NCI-H2029 treated with DMSO at 0.1 percent for 48 hours (cell line): ENCODE results near the gene RNF44.
A peak's percentile ranks its signal among the peaks of the same experiment; 100 is the strongest.

Experiments
- DNase-seq: peaks from one replicate; lab custom pipeline; 2025; lab: John Stamatoyannopoulos, UW

RNF44 gene

DNA sequence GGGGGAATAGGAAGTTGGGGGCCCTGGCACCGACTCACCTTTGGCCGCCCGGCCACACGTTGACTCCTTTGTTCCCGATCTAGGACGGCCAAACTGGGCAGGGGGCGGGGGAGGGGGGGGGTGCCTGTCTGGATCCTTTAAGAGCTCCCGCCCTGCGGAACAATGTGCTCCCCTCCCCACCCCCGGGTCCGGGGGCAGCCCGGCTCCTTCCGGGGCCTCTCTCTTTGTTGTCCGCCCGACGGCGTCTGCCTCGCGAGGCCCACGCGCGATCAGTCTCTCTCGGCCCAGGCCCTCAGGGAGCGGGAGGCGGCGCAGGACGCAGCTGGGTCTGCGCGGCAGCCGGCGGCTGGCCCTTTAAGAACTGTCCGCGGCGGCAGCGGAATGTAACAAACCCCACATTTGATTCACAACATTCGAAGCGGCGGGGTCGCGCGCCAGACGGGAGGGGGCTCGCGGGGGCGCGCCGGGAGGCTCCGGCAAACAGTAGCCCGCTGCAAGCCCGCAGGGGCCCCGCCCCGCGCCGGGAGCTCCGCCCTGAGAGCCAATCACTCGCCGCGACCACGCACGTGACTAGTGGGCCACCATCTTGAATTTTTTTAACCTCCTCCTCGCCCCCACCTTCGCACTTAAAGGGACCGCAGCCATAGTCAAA, at the start of gene RNF44:
TSS of gene RNF44 (minus strand) at position 501 of the 652 bp plus-strand sequence. CDS start 4,930 bp downstream, outside the sequence.
- peak; percentile 87 for DNase-seq

- no peak for DNase-seq
Measured at GRCh38 chr5:176583076-176583475, 45.9 kb upstream of the RNF44 start.

GRCh38 chr5:176581361-176581760, 44.2 kb upstream of the RNF44 start:
- no peak for DNase-seq

GRCh38 chr5:176579323-176579722, 42.1 kb upstream of the RNF44 start:
- DNase-seq, result no peak

GRCh38 chr5:176578391-176578808, 41.2 kb upstream of the RNF44 start:
- DNase-seq, result no peak

GRCh38 chr5:176577312-176578176, 40.3 kb upstream of the RNF44 start:
- DNase-seq, result no peak

DNA sequence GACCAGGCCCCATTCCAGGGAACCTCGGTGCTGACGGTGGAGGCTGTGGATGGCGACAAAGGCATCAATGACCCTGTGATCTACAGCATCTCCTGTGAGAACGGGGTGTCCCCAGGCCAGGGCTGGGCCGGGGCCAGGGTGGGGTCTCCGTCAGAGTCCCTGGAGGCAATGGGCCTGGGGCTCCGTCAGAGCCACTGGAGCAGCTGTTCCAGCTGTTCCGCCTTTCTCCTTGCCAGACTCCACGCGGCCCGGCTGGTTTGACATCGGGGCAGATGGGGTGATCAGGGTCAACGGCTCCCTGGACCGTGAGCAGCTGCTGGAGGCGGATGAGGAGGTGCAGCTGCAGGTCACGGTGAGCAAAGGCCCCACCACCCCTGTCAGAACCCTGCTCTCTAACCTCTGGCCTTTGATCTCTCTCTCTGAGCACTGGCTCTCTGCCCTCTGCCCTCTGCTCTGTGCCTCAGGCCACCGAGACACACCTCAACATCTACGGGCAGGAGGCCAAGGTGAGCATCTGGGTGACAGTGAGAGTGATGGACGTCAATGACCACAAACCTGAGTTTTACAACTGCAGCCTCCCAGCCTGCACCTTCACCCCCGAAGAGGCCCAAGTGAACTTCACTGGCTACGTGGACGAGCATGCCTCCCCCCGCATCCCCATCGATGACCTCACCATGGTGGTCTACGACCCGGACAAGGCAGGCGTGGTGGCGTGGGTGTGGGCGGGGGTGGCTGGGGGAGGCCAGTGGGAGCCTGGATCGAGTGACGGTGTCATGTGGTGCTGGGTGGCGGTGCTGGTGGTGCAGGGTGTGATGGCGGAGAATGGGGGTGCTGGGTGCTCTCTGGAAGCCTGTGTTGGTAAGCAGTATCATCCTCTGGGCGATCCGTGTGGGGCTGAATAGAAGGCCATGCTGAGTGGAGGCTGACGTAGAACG, 38.6 kb upstream of the RNF44 start:
- no peak for DNase-seq

DNA sequence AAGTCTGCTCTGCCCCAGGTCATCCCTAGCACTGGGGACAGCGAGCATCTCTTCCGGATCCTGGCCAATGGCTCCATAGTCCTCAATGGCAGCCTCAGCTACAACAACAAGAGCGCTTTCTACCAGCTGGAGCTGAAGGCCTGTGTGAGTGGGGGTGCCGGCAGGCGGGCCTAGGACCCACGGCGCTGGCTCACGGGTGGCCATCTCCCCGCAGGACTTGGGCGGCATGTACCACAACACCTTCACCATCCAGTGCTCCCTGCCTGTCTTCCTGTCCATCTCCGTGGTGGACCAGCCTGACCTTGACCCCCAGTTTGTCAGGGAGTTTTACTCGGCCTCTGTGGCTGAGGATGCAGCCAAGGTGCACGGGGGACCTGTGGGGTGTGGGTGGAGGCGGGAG, 37.9 kb upstream of the RNF44 start:
- DNase-seq, result no peak

- DNase-seq, result no peak
Measured at GRCh38 chr5:176574297-176574591, 37.0 kb upstream of the RNF44 start.

- DNase-seq, result peak; percentile 11
Measured at GRCh38 chr5:176573564-176574296, 36.5 kb upstream of the RNF44 start.

DNA sequence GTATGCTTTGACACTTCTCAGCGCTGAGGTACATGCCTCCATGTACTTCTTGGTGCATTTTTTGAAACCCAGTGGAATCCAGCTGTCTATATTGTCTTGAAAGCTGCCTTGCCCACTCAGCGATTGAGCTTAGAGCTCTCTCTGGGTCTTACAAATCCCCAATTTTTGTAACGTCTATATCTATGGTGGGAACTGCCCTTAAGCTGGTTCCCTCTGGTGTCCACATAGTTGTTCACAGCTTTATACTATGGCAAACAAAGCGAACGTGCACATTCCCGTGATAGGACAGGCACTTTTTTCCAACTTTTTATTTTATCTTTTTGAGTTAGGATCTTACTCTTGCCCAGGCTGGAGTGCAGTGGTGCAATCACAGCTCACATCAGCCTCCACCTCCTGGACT, 32.8 kb upstream of the RNF44 start:
- DNase-seq, result no peak

GRCh38 chr5:176568657-176569056, 31.5 kb upstream of the RNF44 start:
- no peak for DNase-seq

- no peak for DNase-seq
Measured at GRCh38 chr5:176565760-176566288, 28.6 kb upstream of the RNF44 start.

DNA sequence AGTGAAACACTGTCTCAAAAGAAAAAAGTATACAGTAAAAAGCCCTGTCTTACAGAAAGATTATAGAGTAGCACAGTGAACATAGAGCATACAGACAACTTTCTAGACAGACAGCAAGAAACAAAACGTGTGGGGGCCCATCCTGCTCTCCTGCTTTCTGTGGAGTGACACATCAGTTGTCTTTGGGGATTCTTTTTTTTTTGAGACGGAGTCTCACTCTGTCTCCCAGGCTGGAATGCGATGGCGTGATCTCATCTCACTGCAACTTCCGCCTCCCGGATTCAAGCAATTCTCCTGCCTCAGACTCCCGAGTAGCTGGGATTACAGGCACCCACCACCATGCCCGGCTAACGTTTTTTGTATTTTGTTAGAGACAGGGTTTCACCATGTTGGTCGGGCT, 26.8 kb upstream of the RNF44 start:
- no peak for DNase-seq

GRCh38 chr5:176562189-176562588, 25.0 kb upstream of the RNF44 start:
- DNase-seq, result no peak

DNA sequence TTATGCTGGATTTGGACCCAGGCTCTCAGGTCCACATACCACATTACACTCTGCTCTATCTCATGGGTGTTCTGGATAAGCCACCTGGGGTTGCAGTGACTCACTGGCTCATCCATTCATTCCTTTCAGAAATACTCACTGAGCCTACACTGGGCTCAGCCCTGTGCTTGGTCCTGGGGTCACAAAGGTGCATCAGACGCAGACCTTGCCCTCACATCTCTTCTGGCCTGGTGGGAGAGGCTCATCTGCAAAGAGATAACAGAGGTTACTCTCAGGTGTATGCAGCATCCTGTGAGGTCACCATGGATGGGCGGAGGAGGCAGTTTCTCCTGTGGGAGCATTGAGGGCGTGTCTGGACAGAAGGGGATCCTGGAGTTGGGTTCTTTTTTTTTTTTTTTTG, 24.1 kb upstream of the RNF44 start:
- no peak for DNase-seq

- no peak for DNase-seq
Measured at GRCh38 chr5:176560364-176560763, 23.2 kb upstream of the RNF44 start.

DNA sequence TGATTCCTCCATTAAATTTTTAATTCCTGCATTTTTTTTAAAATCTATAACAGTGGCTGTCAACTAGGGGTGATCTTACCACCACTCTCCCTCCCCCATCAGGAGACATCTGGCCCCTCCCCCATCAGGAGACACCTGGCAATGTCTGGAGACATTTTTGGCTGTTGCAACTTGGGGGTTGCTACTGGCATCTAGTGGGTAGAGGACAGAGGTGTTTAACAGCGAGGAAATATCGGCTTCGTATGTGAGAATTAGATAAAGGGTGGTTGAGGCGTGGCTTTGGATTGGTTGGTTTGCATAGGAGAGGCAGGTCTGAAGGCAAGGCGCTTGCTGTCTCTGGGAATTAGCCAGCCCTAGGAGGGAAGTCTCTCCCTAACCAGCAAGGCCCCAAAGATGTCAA, 22.5 kb upstream of the RNF44 start:
- no peak for DNase-seq

DNA sequence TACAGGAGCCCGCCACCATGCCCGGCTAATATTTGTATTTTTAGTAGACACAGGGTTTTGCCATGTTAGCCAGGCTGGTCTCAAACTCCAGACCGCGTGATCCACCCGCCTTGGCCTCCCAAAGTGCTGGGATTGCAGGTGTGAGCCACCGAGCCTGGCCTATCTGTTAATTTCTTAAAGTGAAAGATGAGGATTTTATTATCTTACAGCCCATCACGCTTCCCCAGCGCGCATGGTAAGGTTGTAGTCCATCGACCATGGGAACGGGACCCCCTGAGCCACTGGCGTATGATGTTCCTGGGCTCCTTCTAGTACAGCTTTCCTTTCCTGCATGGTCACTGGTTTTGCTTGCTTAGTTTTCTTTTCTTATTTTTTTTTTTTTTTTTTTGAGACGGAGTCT, 20.6 kb upstream of the RNF44 start:
- DNase-seq, result no peak

GRCh38 chr5:176553260-176554085, 16.3 kb upstream of the RNF44 start:
- DNase-seq, result no peak
